Mesendoderm (in vitro differentiated cells): ENCODE data around the gene KCND3.

ENCODE experiments used
- DNase-seq: peaks from one replicate; pipeline ENCODE4 v3.0.0; 2013
- H2AK5ac ChIP-seq: 2 replicates; pipeline ENCODE4 v1.6.1; 2013; ENCODE audit warnings: low read length, inconsistent platforms
- H2BK120ac ChIP-seq: 2 replicates; pipeline ENCODE4 v1.6.1; 2013; ENCODE audit warnings: low read depth, mild to moderate bottlenecking, low read length, moderate library complexity, mixed read lengths
- H2BK15ac ChIP-seq: replicated peaks from 2 replicates; pipeline ENCODE4 v1.6.1; 2013; ENCODE audit warnings: low read depth, mild to moderate bottlenecking, moderate library complexity
- H2BK5ac ChIP-seq: 2 replicates; pipeline ENCODE4 v1.6.1; 2013; ENCODE audit warnings: low read length, inconsistent platforms
- H3K18ac ChIP-seq: 2 replicates; pipeline ENCODE4 v1.6.1; 2013; ENCODE audit warnings: mild to moderate bottlenecking, low read length, mixed read lengths
- H3K23ac ChIP-seq: one replicate; pipeline ENCODE4 v1.6.1; 2013; ENCODE audit warnings: low read length
- H3K27ac ChIP-seq: 2 replicates; pipeline ENCODE4 v1.5.1; 2013; ENCODE audit warnings: low read depth, mild to moderate bottlenecking, inconsistent platforms, low read length, moderate library complexity
- H3K27me3 ChIP-seq: 2 replicates; pipeline ENCODE4 v1.6.1; 2013; ENCODE audit warnings: low read length, control low read depth, mild to moderate bottlenecking, inconsistent platforms; ENCODE audit not compliant: insufficient read depth, poor library complexity
- H3K36me3 ChIP-seq: 2 replicates; pipeline ENCODE4 v1.6.1; 2013; ENCODE audit warnings: low read length, inconsistent platforms; ENCODE audit not compliant: control insufficient read depth, insufficient read depth
- H3K4ac ChIP-seq: one replicate; pipeline ENCODE4 v1.6.1; 2013; ENCODE audit warnings: low read depth, mild to moderate bottlenecking, low read length, moderate library complexity
- H3K4me1 ChIP-seq: 2 replicates; pipeline ENCODE4 v1.6.1; 2013; ENCODE audit warnings: low read depth, low read length, inconsistent platforms; ENCODE audit not compliant: control insufficient read depth
- H3K4me2 ChIP-seq: 2 replicates; pipeline ENCODE4 v1.6.1; 2013; ENCODE audit warnings: low read length
- H3K4me3 ChIP-seq: 2 replicates; pipeline ENCODE4 v1.5.1; 2013; ENCODE audit warnings: mild to moderate bottlenecking, low read length
- H3K56ac ChIP-seq: one replicate; pipeline ENCODE4 v1.6.1; 2013; ENCODE audit warnings: low read length
- H3K79me1 ChIP-seq: 2 replicates; pipeline ENCODE4 v1.6.1; 2013; ENCODE audit warnings: low read length, inconsistent platforms
- H3K79me2 ChIP-seq: 2 replicates; pipeline ENCODE4 v1.6.1; 2013; ENCODE audit warnings: mild to moderate bottlenecking, low read length; ENCODE audit not compliant: control insufficient read depth, insufficient read depth
- H3K9ac ChIP-seq: 2 replicates; pipeline ENCODE4 v1.6.1; 2013; ENCODE audit warnings: low read length, inconsistent platforms
- H4K5ac ChIP-seq: one replicate; pipeline ENCODE4 v1.6.1; 2013; ENCODE audit warnings: low read length
- H4K8ac ChIP-seq: one replicate; pipeline ENCODE4 v1.6.1; 2013; ENCODE audit warnings: low read depth, mild to moderate bottlenecking, control low read depth, low read length, moderate library complexity
- WGBS: extraction: QIAGEN DNeasy Blood & Tissue Kit; methylation state at CpG from one replicate; pipeline ENCODE4 v1.1.7; 2013; ENCODE audit warnings: low lambda C conversion rate, missing lambda C conversion rate; ENCODE audit not compliant: insufficient coverage; ENCODE audit errors: extremely low coverage; 5-methylcytosine and 5-hydroxymethylcytosine counted together

Gene KCND3

DNA sequence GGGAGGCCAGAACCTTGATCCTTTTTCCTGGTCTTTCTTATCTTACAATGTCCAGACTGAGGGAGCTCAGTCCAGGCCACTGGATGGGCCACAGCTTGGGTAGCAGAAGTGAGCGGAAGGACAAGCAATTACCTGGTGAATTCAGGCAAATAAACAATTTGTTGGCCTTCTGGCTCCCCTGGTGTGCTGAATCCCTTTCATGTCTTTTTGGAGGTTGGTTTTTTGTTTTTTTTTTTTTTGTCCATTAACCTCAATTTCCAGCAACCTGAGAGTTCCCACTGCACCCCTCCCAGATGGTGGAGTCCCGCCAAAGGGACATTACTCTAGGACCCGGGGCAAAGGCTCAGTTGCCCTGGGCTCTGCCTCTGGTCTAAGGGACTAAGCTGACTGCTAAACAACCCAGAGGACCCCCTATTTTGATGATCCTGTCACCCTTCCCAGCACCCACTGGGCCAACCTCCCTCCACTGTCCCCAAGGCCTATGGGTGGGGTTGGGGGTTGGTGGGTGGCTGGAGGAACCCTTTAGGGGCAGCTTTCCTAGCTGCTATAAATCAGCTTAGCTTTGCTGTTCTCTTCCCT is 85.5 kb downstream of the KCND3 start:
- H3K36me3 ChIP-seq = no peaks in the 10 kb centered on the region
- H3K23ac ChIP-seq = no peak overlapping the region

DNA sequence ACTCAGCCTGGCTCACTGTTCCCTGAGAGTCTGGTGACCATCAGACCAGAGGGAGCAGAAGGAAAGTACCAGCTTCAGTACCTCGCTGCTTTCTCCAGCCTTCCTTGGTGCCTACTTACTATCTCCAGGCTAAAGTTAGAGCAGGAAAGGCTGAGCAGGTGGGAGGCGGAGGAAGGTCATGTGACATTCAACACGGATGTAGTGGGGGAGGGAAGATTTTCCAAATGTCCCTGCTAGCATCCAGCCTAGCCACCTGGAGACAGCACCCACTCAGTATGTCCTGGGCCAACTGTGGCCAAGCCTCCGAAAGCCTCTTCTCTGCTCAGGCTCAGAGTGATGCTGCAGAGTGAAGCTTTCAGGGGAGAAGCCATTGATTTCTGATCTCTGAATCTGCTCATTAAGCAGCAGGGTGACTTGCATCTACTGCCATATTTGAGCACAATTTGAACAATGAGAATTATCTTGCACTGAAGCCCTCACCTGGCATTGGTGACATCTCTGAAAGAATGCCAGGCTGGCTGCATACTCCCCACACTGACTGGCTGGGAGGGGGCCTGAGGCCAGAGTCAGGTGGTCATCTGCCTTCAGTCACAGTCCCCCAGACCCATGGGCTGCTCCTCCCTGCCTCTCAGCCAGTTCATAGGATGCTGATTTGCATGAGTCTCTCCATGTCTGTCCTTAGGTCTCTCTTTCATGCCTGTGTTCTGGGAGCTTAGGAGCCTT is 86.2 kb downstream of the KCND3 start:
- no peak overlapping the region for H2AK5ac ChIP-seq
- H2BK5ac ChIP-seq = no peak overlapping the region
- no peak overlapping the region for H4K8ac ChIP-seq
- H3K27ac ChIP-seq = no peak overlapping the region
- no peak overlapping the region for H3K4me3 ChIP-seq
- no peak overlapping the region for H3K56ac ChIP-seq
- no peak overlapping the region for H3K4ac ChIP-seq
- no peak overlapping the region for H4K5ac ChIP-seq
- no peaks in the 10 kb centered on the region for H3K79me2 ChIP-seq
- H3K27me3 ChIP-seq = no peaks in the 10 kb centered on the region
- H3K4me2 ChIP-seq = no peak overlapping the region
- no peaks in the 10 kb centered on the region for H3K79me1 ChIP-seq
- no peak overlapping the region for H3K18ac ChIP-seq
- no peak overlapping the region for H3K9ac ChIP-seq
- H3K4me1 ChIP-seq = no peaks in the 10 kb centered on the region
- H2BK15ac ChIP-seq = no peak overlapping the region
- no peak overlapping the region for H2BK120ac ChIP-seq
- no peak overlapping the region for H3K23ac ChIP-seq
- DNase-seq = no peak
- no CpG with 5 or more reads among the region's 4 CpGs for WGBS
- no peaks in the 10 kb centered on the region for H3K36me3 ChIP-seq

More for the DNA sequence above, 85.5 kb downstream of the KCND3 start:
- H3K18ac ChIP-seq = no peak overlapping the region
- H3K4ac ChIP-seq = no peak overlapping the region
- H3K27me3 ChIP-seq = no peaks in the 10 kb centered on the region
- no peak overlapping the region for H3K56ac ChIP-seq
- no peaks in the 10 kb centered on the region for H3K79me1 ChIP-seq
- H3K27ac ChIP-seq = no peak overlapping the region
- H2BK15ac ChIP-seq = no peak overlapping the region
- no peak overlapping the region for H3K4me2 ChIP-seq
- no peak overlapping the region for H4K5ac ChIP-seq
- no peak overlapping the region for H3K9ac ChIP-seq
- no peak for DNase-seq
- no peaks in the 10 kb centered on the region for H3K4me1 ChIP-seq
- no CpG with 5 or more reads among the region's 3 CpGs for whole genome bisulfite sequencing
- H2BK120ac ChIP-seq = no peak overlapping the region
- H4K8ac ChIP-seq = no peak overlapping the region
- H2AK5ac ChIP-seq = no peak overlapping the region
- H2BK5ac ChIP-seq = no peak overlapping the region
- H3K79me2 ChIP-seq = no peaks in the 10 kb centered on the region
- H3K4me3 ChIP-seq = no peak overlapping the region

DNA sequence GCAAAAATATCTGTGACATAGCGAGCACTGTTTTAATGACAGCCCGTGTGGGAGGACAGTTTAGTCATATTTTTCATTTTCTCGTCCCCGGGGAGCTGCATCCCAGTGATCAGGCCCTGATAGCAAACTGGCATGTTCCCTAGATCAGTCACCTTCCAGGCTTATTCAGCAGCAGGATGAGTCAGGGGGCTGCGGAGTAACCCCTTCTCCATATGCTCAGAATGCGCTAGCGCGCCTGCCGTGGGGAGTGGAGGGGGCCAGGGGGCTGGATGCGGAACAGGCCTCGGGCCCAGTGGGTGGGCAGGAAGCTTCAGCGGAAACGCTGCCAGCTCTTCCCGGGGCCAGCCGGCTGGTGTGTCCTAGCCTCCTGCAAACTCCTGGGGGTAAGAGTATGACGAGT is 94.0 kb downstream of the KCND3 start:
- Histone ChIP-seq H3K79me2 (no peaks in the 10 kb centered on the region), H3K4me3 (no peak overlapping the region), H3K18ac (no peak overlapping the region), H3K4ac (no peak overlapping the region), H3K4me2 (no peak overlapping the region), H3K9ac (no peak overlapping the region), H3K36me3 (no peaks in the 10 kb centered on the region), H3K56ac (no peak overlapping the region), H4K5ac (no peak overlapping the region), H3K27ac (no peak overlapping the region), H2AK5ac (no peak overlapping the region), H2BK120ac (no peak overlapping the region), H2BK5ac (no peak overlapping the region), H3K27me3 (no peaks in the 10 kb centered on the region), H3K4me1 (no peaks in the 10 kb centered on the region), H3K23ac (no peak overlapping the region), H4K8ac (no peak overlapping the region), H2BK15ac (no peak overlapping the region), H3K79me1 (no peaks in the 10 kb centered on the region)
- DNase-seq = peak; percentile 37
- WGBS = no CpG with 5 or more reads among the region's 16 CpGs

DNA sequence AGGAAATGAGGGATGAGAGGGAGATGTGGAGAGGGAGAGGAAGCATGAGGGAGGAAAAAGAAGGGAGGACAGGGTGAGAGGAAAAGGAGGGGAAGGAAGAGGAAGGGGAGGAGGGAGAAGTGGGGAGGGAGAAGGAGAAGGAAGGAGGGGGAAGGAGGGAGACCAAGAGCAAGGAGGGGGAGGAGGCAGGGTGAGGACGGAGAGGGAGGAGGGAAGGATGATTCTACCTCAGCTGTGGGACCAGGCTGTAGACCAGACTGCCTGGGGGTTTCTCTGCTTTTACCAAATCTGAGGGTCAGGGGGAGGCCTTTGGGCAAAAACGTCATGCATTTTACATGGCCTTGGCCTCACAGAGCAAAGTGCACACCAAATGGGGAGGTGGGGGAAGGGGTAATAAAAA is 94.5 kb downstream of the KCND3 start:
- no peaks in the 10 kb centered on the region for H3K79me1 ChIP-seq
- no peak overlapping the region for H3K4me3 ChIP-seq
- H3K4me1 ChIP-seq = no peaks in the 10 kb centered on the region
- no peak overlapping the region for H2BK5ac ChIP-seq
- no peaks in the 10 kb centered on the region for H3K79me2 ChIP-seq
- no peak overlapping the region for H2AK5ac ChIP-seq
- no peak overlapping the region for H3K56ac ChIP-seq
- no peak overlapping the region for H2BK120ac ChIP-seq
- no peak overlapping the region for H3K4ac ChIP-seq
- no peak overlapping the region for H2BK15ac ChIP-seq
- H4K5ac ChIP-seq = no peak overlapping the region
- H3K23ac ChIP-seq = no peak overlapping the region
- H3K36me3 ChIP-seq = no peaks in the 10 kb centered on the region
- no peak overlapping the region for H3K18ac ChIP-seq
- WGBS = no CpG with 5 or more reads among the region's 2 CpGs
- H3K27ac ChIP-seq = no peak overlapping the region
- DNase-seq = no peak
- no peaks in the 10 kb centered on the region for H3K27me3 ChIP-seq
- no peak overlapping the region for H3K4me2 ChIP-seq
- H4K8ac ChIP-seq = no peak overlapping the region
- no peak overlapping the region for H3K9ac ChIP-seq

DNA sequence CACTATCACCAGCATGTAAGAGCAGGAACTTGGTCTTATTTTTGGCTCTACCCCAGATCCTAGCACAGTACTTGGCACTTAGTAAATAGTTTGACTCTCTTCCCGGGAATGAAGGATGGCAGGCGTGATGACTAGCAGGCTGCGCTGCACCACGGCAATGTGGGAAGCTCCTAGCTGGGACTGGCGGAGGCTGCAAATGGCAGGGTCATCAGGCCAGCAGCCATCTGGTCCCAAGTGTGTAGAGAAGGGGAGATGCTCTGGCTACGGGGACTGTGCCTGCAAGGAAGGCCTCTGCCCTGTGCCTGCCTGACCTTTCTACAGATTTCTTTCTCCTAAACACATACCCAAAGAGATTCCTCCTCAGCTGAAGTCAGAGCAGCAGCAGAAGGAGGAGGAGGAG is 95.0 kb downstream of the KCND3 start:
- no peak overlapping the region for H2BK15ac ChIP-seq
- H3K4me3 ChIP-seq = no peak overlapping the region
- no peak overlapping the region for H3K9ac ChIP-seq
- DNase-seq = no peak
- no peak overlapping the region for H2BK5ac ChIP-seq
- no peak overlapping the region for H2BK120ac ChIP-seq
- no peak overlapping the region for H3K23ac ChIP-seq
- no peak overlapping the region for H3K4ac ChIP-seq
- H4K8ac ChIP-seq = no peak overlapping the region
- no peak overlapping the region for H3K27ac ChIP-seq
- H3K4me2 ChIP-seq = no peak overlapping the region
- H3K56ac ChIP-seq = no peak overlapping the region
- no peaks in the 10 kb centered on the region for H3K36me3 ChIP-seq
- H3K27me3 ChIP-seq = no peaks in the 10 kb centered on the region
- WGBS = no CpG with 5 or more reads among the region's 6 CpGs
- H3K18ac ChIP-seq = no peak overlapping the region
- H4K5ac ChIP-seq = no peak overlapping the region
- H3K79me2 ChIP-seq = no peaks in the 10 kb centered on the region
- H3K79me1 ChIP-seq = no peaks in the 10 kb centered on the region
- H2AK5ac ChIP-seq = no peak overlapping the region
- H3K4me1 ChIP-seq = no peaks in the 10 kb centered on the region

DNA sequence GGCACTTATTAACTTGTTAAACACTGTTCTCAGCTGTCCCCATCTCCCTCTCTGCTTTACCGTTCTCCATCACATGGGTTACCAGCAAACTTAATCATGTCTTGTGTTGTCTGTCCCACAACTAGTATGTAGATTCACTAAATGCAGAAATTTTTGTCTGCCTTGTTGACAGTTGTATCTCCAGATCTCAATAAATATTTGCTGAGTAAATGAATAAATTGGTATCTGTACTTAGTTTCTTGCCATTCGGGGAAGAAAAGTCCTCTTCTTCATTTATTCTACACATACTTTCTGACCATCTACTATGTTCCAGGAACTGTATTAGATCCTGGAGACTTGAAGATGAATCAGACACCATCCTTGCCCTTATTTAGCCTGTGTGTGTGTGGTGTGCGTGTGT is 97.9 kb downstream of the KCND3 start:
- H4K5ac ChIP-seq = no peak overlapping the region
- no peak overlapping the region for H3K56ac ChIP-seq
- no peak overlapping the region for H4K8ac ChIP-seq
- DNase-seq = no peak
- no peak overlapping the region for H3K18ac ChIP-seq
- no peaks in the 10 kb centered on the region for H3K4me1 ChIP-seq
- no peak overlapping the region for H2BK120ac ChIP-seq
- no peaks in the 10 kb centered on the region for H3K36me3 ChIP-seq
- H2BK15ac ChIP-seq = no peak overlapping the region
- H2AK5ac ChIP-seq = no peak overlapping the region
- no peak overlapping the region for H3K27ac ChIP-seq
- no peak overlapping the region for H2BK5ac ChIP-seq
- H3K4me2 ChIP-seq = no peak overlapping the region
- H3K79me1 ChIP-seq = no peaks in the 10 kb centered on the region
- H3K27me3 ChIP-seq = no peaks in the 10 kb centered on the region
- H3K9ac ChIP-seq = no peak overlapping the region
- H3K4ac ChIP-seq = no peak overlapping the region
- WGBS = no CpG with 5 or more reads among the region's 3 CpGs
- H3K79me2 ChIP-seq = no peaks in the 10 kb centered on the region
- H3K4me3 ChIP-seq = no peak overlapping the region
- H3K23ac ChIP-seq = no peak overlapping the region
